AG10803 (cell line): ENCODE results near the gene CBS.
"Not testable (repeated sequence)": the region's sequence is repeated elsewhere in the genome, so short reads cannot be mapped to it uniquely, and the experiment has no call there.

Experiments used
- DNase-seq: peaks from one replicate; pipeline ENCODE4 v3.0.0; 2010; ENCODE audit warnings: low read depth
- H3K4me3 ChIP-seq: 2 replicates; pipeline ENCODE4 v1.5.1; 2011; ENCODE audit warnings: mild to moderate bottlenecking, low read length, control low read depth

CBS gene

DNA sequence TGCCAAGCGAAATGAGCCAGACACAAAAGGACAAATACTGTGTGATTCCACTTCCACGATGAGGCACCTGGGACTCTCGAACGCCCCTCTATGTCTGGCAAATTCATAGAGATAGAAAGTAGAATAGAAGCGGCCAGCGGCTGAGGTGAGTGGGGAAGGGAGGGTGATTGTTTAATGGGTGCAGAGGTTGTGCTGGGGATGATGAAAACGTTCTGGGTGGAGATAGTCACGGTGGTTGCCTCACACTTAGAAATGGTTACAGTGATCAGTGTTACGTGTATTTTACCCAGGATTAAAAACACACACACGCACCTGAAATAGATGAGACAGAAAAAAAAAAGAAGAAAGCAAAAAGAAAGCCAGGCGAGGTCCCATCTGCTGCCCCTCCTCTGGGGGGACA is 2.9 kb downstream of the CBS start:
- not testable (repeated sequence) for DNase-seq

DNA sequence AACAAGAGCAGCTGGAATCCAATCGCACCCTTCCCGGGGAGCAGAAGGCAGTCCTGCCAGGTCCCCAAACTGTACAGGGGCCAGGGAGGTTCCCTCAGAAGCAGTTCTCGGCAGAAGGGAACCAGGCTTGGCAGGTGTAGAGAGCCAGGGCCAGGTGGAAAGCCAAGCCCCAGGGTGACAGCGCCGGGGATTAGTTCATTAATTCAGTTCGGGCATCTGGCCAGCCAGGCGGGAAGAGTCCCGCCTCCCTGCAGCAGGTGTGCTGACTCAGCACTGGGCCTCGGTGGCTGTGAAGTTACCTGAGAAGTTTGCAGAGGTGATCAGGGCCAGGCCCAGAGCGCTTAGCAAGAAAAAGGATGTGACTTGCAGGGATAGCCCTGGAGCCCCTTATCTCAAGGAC is 6.0 kb downstream of the CBS start:
- not testable (repeated sequence) for H3K4me3 ChIP-seq, DNase-seq

More for the DNA sequence above, 2.9 kb downstream of the CBS start:
- not testable (repeated sequence) for H3K4me3 ChIP-seq

DNA sequence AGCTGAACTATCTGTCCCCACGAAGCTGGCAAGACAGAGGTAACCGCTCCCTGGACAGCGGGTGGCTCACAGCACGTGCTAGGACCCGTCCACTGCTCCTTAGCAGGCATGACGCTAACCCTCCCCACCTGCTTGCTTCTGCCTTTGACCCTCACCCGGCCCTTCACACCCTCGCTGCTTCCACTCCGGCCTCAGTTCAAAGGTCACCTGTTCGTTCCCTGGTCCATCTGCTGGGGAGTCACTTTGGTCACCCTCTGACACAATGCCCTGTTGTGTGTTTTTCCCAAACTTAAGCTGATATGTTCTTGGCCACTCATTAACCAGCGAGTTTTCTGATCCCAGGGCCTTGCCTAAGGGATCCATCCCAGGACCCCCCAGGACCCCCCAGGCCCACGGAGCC is 7.6 kb downstream of the CBS start:
- not testable (repeated sequence) for H3K4me3 ChIP-seq, DNase-seq

DNA sequence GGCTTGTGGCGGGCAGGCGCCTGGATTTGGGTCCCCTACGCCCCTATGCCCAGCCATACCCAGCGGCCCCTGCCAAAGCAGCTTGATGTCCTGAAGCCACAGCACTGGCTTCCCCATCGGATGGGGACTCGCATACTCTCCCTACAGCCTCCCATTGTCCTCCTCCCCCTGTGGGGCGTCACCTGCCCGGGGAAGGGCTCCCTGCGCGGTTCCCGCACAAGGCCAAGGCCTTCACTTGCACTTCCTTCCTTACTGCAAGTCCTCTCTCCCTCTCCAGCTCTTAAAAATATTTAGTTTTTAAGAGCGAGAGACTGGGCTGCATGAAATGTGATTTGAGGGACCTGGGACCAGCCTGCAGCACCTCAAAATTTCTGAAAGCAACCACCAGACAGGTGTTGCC is 8.9 kb downstream of the CBS start:
- not testable (repeated sequence) for H3K4me3 ChIP-seq, DNase-seq

DNA sequence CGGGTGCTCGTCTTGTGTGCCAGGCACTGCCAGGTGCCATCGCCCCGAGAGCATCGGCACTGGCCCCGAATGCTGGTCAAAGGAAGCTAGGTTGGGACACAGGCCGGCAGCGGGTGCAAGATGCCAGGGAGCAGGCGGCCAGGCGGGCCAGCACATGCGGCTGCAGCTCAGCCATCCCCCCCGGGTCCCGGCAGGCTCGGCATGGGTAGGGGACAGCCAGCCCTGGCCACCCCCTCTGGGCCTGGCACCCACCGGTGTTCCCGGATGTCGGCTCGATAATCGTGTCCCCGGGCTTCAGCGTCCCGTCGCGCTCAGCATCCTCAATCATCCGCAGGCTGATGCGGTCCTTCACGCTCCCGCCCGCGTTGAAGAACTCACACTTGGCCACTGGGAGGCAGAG is 9.6 kb downstream of the CBS start:
- not testable (repeated sequence) for H3K4me3 ChIP-seq, DNase-seq

DNA sequence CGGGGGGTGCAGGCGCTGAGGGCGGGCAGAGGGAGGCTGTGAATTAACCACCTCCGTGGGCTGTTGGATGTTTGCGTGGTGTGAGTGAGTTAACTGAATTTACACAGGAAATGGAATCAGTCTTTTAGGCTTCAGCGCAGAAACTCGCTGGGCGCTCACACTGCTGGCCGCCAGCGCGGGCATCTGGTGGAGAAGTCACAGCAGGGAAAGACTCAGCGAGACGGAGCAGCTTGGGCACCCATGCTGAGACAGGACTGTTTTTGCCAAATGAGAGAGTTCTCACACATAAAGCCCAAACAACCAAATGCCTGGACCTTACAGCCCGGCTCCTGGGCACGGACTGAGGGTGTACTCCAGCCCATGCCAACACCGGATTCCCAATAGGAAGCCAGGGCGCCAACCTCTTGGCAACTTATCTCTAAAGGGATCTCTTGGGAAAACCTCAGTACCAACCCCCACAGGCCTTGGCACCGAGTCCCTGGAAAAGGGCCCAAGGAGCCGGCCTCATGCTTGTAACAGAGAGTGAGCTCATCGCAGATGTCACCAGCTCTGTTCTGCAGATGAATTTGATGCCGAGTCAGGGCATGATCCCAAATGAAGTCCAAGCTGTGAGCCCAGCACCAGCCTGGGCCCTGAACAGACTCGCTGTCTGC is 11.2 kb downstream of the CBS start:
- DNase-seq, H3K4me3 ChIP-seq: not testable (repeated sequence)

DNA sequence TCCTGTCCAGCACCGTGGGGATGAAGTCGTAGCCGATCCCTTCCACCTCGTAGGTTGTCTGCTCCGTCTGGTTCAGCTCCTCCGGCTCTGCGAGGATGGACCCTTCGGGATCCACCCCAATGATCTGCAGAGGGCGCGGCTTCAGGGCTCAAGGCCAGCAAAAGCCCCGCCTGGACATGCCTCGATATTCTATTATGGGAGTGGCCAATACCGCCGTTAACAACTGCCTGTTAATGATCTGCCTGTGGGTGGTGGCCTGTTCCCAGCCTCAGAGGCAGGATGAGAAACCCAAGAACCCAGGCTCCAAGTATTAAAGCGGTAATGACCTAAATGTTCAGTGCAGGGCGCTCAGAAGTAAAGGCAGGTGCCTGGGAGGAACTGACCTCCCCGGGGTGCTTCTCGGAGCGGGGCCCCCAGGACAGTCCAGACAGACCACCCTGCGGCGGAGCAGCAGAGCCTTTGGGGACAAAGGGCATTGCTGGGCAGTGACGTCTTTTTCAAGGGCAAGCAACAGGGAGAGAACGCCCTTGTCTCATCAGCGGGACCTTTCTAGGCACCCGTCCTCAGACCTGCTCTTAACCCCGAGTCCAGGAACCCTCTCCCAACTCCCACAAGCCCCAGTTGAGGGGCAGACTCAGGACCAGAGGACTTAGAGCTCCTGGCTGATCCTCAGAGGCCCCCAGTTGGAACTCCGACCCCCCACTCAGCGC is 12.5 kb downstream of the CBS start:
- not testable (repeated sequence) for H3K4me3 ChIP-seq, DNase-seq

DNA sequence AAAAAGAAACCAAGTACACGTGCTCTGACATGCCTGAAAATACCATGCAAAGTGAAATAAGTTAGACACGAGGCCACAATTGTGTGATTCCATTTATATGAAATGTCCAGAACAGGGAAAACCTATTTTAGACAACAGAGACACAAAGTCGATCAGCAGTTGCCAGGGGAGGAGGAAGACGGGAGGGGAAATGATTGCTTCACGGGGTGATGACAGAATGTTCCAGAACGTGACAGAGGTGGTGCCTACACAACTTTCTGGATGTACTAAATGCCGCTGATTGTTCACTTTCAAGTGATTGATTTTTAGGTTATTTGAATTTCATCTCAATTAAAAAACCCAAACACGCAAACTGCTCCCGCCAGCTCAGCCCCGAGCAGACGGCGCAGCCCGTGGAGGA is 22.5 kb downstream of the CBS start:
- not testable (repeated sequence) for H3K4me3 ChIP-seq, DNase-seq

DNA sequence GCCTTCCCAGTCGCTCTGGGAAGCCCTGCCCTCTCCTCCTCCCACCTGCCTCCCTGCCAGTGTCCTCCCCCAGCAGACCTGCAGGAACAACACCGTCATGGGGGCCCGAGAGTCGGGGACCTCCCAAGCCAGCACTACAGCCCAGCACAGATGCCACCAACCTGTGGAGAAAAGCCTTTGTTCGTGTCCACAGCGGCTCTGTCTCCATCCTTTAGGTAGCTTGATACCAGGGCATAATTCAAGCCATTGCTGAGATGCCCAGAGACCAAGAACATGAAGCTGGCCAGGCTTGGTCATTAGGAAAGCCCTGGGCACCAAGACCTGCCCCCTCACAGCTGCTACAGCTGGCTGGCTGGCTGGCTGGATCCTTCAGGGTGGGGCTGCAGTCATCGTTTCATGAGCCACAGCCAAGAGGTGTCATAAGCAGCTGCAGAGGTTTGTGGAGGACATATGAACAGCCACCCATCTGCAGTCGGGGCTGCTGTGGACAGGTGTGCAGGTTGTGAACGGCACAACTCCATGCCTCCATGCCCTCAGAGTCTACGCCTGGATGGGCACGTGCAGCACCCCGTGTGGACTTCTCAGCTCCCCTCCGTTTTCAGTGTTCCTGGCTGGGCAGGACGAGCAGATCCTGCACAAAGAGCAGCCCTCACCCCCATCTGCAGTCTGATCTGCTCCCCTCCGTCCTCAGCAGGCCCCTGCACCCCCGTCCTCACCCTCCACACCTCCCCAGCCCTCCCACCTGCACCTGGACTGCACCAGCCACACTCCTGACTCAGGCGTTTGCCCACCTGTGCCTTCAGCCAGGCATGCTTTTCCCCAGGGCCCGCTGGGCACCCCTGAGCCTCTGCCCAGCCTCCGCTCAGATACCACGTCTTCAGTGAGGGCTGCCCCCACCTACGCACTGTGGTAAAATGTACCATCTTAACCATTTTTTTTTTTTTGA is 29.5 kb downstream of the CBS start:
- H3K4me3 ChIP-seq, DNase-seq: not testable (repeated sequence)

DNA sequence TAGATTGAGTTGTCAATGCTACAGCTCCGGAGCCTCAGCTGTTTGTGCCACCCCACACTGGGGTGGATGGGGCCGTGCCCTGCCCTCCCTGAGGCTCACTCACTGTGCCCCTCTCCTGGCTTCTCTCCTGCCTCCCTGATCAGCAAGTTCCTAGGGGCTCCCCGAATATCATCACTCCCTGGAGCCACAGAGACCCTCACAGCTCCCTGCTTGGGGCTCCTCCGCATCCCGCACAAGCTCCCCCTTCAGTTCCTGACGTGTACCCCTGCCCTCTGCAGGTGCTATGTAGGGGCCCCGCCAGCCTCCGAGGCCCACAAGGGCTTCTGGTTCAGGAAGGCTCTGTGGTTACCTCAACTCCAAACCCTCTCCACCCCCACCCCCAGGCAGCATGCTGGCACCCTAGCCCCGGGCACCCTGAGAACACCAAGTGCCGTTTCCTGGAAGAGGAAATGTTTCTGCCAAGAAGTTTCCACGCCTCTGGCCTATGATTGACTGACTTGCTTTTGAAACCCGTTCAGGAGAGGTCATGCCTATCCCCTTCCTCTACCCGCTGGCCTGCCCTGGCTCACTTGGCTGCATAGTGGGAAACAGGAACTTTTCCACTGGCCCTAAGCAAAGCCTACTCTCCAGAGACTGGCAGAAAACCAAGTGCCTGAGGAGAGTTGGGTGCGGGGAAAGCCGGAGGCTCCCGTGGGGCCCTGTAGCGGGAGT is 30.3 kb downstream of the CBS start:
- not testable (repeated sequence) for H3K4me3 ChIP-seq, DNase-seq

DNA sequence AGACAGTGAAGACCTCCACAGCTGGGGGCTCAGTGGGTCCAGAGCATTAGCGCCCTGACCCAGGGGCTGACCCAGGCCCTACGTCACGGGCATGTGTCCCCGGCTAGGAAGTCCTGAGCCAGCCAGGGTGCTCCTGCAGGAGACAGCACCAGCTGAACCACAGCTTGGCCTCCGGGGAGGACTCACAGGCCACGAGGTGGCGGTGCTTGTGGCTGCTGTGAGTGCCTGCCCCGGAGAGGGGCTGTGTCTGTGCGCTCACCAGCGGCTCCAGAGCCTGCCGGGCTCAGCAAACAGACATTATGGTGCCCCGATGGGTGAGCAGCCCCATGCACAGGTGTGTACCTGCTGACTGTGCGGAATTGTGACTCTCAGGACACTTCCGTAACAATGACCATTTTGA is 31.1 kb downstream of the CBS start:
- H3K4me3 ChIP-seq, DNase-seq: not testable (repeated sequence)

DNA sequence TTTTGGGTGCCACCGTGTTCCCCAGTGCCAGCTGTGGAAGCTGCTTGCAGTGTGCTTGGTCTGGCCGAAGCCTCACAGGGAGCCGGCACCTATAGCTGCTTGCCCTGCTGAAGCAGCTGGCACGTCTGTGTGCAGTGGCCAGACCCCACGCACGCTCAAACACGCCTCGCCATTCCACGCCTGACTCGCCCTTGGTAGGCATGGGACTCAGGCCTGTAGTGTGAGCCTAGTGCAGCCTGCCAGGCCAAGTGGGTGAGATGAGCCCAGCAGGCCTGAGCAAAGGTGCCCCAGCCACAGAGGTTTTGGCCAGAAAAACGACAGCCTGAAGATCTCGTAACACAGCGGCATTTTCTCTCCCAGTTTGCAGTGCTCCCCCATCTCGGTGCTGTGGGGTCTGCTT is 32.3 kb downstream of the CBS start:
- not testable (repeated sequence) for DNase-seq, H3K4me3 ChIP-seq

DNA sequence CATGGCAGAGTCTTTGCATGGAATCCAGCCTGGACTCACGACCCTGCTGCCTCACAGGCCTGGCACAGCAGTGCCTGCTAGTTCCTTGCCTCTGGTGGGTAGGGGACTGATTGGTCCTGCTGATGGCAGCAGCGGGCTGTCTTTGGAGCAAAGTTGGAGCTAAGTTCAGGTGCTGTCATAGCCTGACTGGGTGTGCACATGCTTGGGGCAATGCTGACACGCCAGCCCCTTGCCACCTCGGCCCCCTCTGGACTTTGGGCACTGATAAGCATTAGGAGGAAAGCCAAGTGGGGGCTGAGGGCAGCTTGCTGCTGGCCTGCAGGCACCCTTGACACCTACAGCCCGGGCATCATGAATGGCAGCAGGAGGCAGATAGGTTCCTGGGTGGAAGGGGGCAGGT is 33.5 kb downstream of the CBS start:
- DNase-seq, H3K4me3 ChIP-seq: not testable (repeated sequence)

DNA sequence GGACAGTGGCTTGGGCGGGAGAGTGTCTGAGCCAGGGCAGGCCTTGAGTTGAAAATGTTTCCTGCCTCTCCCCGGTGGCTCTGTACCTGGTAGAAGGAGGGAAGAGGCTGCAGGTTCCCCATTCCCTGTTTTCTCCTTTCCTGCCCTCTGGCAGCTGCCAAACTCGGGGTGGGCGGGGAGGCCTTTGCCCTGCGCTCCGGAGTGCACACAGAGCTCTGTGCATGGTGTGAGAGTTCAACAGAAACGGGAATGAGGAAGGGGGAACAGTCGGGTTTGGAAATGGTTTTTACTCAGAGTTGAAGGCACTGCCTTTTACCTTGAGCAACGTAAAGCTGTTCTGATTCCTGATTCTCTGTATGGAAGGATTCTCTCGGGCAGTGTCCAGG is 37.0 kb downstream of the CBS start:
- H3K4me3 ChIP-seq, DNase-seq: not testable (repeated sequence)

DNA sequence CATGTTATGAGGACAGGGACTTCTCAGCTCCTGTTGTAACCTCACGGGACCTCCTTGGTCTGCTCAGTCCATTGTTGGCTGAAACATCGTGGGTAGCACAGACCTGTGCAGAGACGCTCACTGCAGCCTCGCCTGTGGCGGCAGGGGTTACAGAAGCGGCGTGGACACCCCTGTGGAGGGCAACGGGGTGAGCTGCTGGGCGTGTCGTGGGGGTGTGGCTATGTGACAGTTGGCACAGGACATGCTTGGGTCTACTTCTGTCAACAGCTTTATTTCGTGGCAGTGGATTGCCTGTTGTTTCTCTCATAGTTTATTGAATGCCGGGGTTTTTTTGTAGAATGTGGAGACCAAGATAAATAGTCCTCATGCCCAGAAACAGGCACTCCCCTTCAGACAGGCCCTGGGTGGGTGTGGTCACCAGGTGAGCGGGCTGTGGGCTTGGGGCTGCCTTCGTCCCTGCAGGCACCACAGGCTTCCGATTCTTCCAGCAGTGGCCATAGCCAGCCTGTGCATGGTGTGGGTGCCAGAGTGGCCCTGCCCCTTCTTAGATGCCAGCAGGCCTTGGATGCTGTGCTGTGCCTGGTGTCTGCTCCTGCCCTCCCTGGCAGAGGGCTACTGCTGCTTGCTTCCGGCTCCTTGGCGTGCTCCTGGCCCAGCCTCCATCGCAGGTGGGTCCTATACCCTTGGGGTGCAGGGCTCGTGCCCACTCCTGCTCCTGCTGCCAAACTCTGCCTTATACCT is 37.5 kb downstream of the CBS start:
- not testable (repeated sequence) for H3K4me3 ChIP-seq, DNase-seq

DNA sequence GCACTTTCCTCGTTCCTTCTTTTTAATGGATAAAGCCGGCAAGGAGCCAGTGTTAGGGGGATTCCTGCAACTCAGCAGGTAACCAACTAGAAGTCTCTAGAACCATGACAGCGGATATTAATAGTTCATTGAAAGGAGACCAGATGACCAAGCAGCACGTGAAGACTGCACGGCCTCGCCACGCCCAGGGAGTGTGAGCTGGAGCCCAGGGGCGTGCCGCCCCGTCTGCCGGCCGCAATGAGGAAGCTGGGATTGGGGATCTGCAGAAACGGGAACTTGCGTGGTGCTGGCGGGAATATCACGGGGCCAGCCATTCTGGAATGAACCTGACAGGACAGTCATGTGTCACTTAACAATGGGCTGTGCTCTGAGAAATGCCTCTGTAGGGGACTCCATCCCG is 38.7 kb downstream of the CBS start:
- DNase-seq, H3K4me3 ChIP-seq: not testable (repeated sequence)
